Thoracic aorta (tissue), 2 donors: ENCODE results near the gene ZSCAN10. TPM values are rescaled to one million over a fixed set of nuclear protein-coding genes. Genes with fewer than 3 reads are reported as not detected.
"Not testable (repeated sequence)": the region's sequence is repeated elsewhere in the genome, so short reads cannot be mapped to it uniquely, and the experiment has no call there.

Source experiments
- ATAC-seq: fragments of 150-250 bp; one replicate; pipeline ENCODE4 v1.8.0; 2017; ENCODE audit warnings: low read depth; ENCODE audit not compliant: insufficient number of reproducible peaks, low FRiP score
- DNase-seq: peaks from one replicate; pipeline ENCODE4 v3.0.0-alpha.2; 2020; ENCODE audit warnings: low spot score
- H3K27ac ChIP-seq, 2 donors: fragments of 200-600 bp; sonication (generic); 1 replicate in 1 of 2; 2 replicates in 1 of 2; pipeline ENCODE4 v1.5.1; 2016; ENCODE audit warnings: mild to moderate bottlenecking in 2 of 2, moderate library complexity in 2 of 2
- H3K27me3 ChIP-seq: fragments of 200-600 bp; sonication (generic); replicated peaks from 2 replicates; pipeline ENCODE4 v1.6.0; 2016; ENCODE audit warnings: mild to moderate bottlenecking; ENCODE audit not compliant: insufficient read depth
- H3K36me3 ChIP-seq: fragments of 200-600 bp; sonication (generic); one replicate; pipeline ENCODE4 v1.5.1; 2016
- H3K4me1 ChIP-seq, 2 donors: fragments of 200-600 bp; sonication (generic); 1 replicate in 1 of 2; 2 replicates in 1 of 2; pipeline versions ENCODE4 v1.5.1 to v1.6.0; 2016; ENCODE audit warnings: low read depth in 2 of 2, mild to moderate bottlenecking in 1 of 2; ENCODE audit not compliant: control insufficient read depth in 1 of 2
- H3K4me3 ChIP-seq: fragments of 200-600 bp; sonication (generic); 2 replicates; pipeline ENCODE4 v1.5.1; 2016; ENCODE audit warnings: mild to moderate bottlenecking
- H3K9me3 ChIP-seq: fragments of 200-600 bp; sonication (generic); 2 replicates; pipeline ENCODE4 v1.5.1; 2016
- total RNA-seq, 2 donors: library from RNA; depleted of rRNA; stranded (reverse); fragments of >200 nt; gene quantifications; one replicate each; pipeline versions ENCODE4 v1.1.0 to v1.2.3, GENCODE V29; 2016
- TF ChIP-seq, protein P1 (sequence below): fragments of 200-600 bp; sonication (generic); IDR thresholded peaks from one replicate; pipeline ENCODE4 v1.5.1; 2019; ENCODE audit warnings: antibody characterized with exemption

The ZSCAN10 gene
- total RNA-seq, 2 donors from 2014 or later: not detected

- no peaks in the 10 kb centered on the region for H3K9me3 ChIP-seq
- TF ChIP-seq, protein P1, sequence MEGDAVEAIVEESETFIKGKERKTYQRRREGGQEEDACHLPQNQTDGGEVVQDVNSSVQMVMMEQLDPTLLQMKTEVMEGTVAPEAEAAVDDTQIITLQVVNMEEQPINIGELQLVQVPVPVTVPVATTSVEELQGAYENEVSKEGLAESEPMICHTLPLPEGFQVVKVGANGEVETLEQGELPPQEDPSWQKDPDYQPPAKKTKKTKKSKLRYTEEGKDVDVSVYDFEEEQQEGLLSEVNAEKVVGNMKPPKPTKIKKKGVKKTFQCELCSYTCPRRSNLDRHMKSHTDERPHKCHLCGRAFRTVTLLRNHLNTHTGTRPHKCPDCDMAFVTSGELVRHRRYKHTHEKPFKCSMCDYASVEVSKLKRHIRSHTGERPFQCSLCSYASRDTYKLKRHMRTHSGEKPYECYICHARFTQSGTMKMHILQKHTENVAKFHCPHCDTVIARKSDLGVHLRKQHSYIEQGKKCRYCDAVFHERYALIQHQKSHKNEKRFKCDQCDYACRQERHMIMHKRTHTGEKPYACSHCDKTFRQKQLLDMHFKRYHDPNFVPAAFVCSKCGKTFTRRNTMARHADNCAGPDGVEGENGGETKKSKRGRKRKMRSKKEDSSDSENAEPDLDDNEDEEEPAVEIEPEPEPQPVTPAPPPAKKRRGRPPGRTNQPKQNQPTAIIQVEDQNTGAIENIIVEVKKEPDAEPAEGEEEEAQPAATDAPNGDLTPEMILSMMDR: no peak
- H3K4me1 ChIP-seq: peaks cover 0 to 8% of the 10 kb centered on the region in 2 donors
- H3K27me3 ChIP-seq: no peaks in the 10 kb centered on the region
- H3K27ac ChIP-seq: no peak overlapping the region
- no peak overlapping the region for H3K4me3 ChIP-seq
- no peak for DNase-seq
- no peak for ATAC-seq
- peaks cover 14% of the 10 kb centered on the region for H3K36me3 ChIP-seq
These were observed 43.7 kb upstream of the ZSCAN10 start for GRCh38 chr16:3142770-3143169.

DNA sequence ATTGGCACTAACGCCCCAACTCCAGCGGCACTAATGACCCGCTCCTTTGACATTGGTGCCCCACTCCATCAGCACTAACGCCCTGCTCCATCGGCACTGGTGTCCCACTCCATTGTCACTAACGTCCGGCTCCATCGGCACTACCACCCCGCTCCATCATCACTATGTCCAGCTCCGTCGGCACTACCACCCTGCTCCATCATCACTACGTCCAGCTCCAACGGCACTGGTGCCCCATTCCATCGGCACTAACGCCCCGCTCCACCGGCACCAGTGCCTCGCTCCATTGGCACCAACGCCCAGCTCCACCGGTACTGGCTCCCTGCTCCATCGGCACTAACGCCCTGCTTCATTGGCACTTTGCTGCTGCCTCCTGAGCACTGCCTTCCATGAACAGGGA, 43.2 kb upstream of the ZSCAN10 start:
- Histone ChIP-seq H3K27ac (no peak overlapping the region), H3K9me3 (no peaks in the 10 kb centered on the region), H3K27me3 (no peaks in the 10 kb centered on the region), H3K4me1 (peaks cover 0 to 8% of the 10 kb centered on the region in 2 donors), H3K36me3 (peaks cover 16% of the 10 kb centered on the region), H3K4me3 (no peak overlapping the region)
- DNase-seq (no peak), ATAC-seq (no peak)
- TF ChIP-seq, protein P1: no peak

DNA sequence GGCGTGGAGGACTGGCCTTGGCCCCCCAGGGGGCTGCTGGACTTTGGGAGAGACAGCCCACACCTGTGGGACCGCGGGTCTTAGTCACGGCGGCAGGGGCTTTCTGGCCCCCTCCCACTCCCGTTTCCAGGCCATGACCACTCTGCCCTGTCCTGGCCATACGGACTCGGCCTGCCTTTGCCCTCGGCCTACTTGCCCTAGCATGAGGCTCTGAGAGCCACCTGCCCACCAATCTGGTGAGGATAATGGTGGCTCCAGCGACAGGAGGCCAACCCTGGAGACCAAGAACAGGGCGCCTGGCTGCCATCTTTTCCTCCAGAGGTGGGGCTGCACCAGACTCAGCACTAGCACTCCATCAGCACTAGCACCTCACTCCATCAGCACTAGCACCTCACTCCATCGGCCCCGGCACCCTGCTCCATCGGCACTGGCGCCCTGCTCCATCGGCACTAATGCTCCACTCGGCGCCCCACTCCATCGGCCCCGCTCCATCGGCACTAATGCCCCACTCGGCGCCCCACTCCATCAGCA, 42.8 kb upstream of the ZSCAN10 start:
- H3K4me3 ChIP-seq: no peak overlapping the region
- TF ChIP-seq, protein P1: no peak
- H3K4me1 ChIP-seq: peaks cover 0 to 8% of the 10 kb centered on the region in 2 donors
- H3K27me3 ChIP-seq: no peaks in the 10 kb centered on the region
- DNase-seq (no peak), ATAC-seq (no peak)
- no peaks in the 10 kb centered on the region for H3K9me3 ChIP-seq
- H3K27ac ChIP-seq: no peak overlapping the region
- peaks cover 16% of the 10 kb centered on the region for H3K36me3 ChIP-seq

- peaks cover 0 to 12% of the 10 kb centered on the region in 2 donors for H3K4me1 ChIP-seq
- no peak for DNase-seq
- H3K36me3 ChIP-seq: peaks cover 16% of the 10 kb centered on the region
- no peak overlapping the region for H3K4me3 ChIP-seq
- no peaks in the 10 kb centered on the region for H3K9me3 ChIP-seq
- TF ChIP-seq, protein P1: no peak
- ATAC-seq: no peak
- no peak overlapping the region for H3K27ac ChIP-seq
- H3K27me3 ChIP-seq: no peaks in the 10 kb centered on the region
These were observed 41.7 kb upstream of the ZSCAN10 start for GRCh38 chr16:3140603-3141427.

- Histone ChIP-seq H3K4me1 (peaks cover 0 to 16% of the 10 kb centered on the region in 2 donors), H3K36me3 (peaks cover 16% of the 10 kb centered on the region)
- not testable (repeated sequence) for H3K27me3 ChIP-seq, ATAC-seq, H3K9me3 ChIP-seq, H3K4me3 ChIP-seq, H3K27ac ChIP-seq, DNase-seq
These were observed 40.5 kb upstream of the ZSCAN10 start for GRCh38 chr16:3139561-3139960.
